ENCODE data around the gene CKAP4. TPM values are rescaled to one million over a fixed set of nuclear protein-coding genes. Genes with fewer than 3 reads are reported as not detected.

CKAP4 gene
- total RNA-seq, 2 experiments from 2014 or later, result 14.7 to 15.7 TPM

GRCh38 chr12:106267535-106267934 lies 19.7 kb upstream of the CKAP4 start:
- Histone ChIP-seq H3K9me3 (ENCODE audit: control insufficient read depth in 1 of 2, insufficient read depth in 1 of 2, low read length in 2 of 2) (no peaks in the 10 kb centered on the region), H3K27ac (ENCODE audit: low read depth in 1 of 2, low read length in 2 of 2) (no peak overlapping the region), H3K36me3 (ENCODE audit: insufficient read depth, low read length) (no peaks in the 10 kb centered on the region), H3K4me3 (ENCODE audit: low read length) (no peak overlapping the region), H3K4me1 (ENCODE audit: insufficient read depth, low read length) (peaks cover 11% of the 10 kb centered on the region), H3K27me3 (ENCODE audit: control insufficient read depth in 1 of 2, insufficient read depth in 2 of 2, low read length in 2 of 2) (no peaks in the 10 kb centered on the region)
- H3K4me3 Mint-ChIP-seq, result no peak overlapping the region
- intact Hi-C loops (cut with DNase I, micrococcal nuclease), result no loop called here
- no peaks in the 10 kb centered on the region for H3K36me3 Mint-ChIP-seq (ENCODE audit: low read depth)
- ChIA-PET CTCF (interaction anchor here (0.7 kb wide), 1 partner anchor 12 kb away, joined by 3 read pairs; no protein-coding TSS in a partner anchor), POLR2A (interaction anchor here (1.0 to 1.9 kb wide), 2 partner anchors 34 kb away, joined by 4 to 6 read pairs; no protein-coding TSS in a partner anchor)
- ATAC-seq (ENCODE audit: poor library complexity) (peak; percentile 41), DNase-seq (peak in 2 of 14 experiments; percentile 14 to 47)
- no peak overlapping the region for H3K27ac Mint-ChIP-seq
- no peaks in the 10 kb centered on the region for H3K27me3 Mint-ChIP-seq
- TF ChIP-seq, protein P1, sequence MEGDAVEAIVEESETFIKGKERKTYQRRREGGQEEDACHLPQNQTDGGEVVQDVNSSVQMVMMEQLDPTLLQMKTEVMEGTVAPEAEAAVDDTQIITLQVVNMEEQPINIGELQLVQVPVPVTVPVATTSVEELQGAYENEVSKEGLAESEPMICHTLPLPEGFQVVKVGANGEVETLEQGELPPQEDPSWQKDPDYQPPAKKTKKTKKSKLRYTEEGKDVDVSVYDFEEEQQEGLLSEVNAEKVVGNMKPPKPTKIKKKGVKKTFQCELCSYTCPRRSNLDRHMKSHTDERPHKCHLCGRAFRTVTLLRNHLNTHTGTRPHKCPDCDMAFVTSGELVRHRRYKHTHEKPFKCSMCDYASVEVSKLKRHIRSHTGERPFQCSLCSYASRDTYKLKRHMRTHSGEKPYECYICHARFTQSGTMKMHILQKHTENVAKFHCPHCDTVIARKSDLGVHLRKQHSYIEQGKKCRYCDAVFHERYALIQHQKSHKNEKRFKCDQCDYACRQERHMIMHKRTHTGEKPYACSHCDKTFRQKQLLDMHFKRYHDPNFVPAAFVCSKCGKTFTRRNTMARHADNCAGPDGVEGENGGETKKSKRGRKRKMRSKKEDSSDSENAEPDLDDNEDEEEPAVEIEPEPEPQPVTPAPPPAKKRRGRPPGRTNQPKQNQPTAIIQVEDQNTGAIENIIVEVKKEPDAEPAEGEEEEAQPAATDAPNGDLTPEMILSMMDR (IDR thresholded peaks at IDR 0.05), result no peak
- H3K9me3 Mint-ChIP-seq, result no peaks in the 10 kb centered on the region
- H3K4me1 Mint-ChIP-seq (ENCODE audit: low read depth), result peaks cover 8% of the 10 kb centered on the region

DNA sequence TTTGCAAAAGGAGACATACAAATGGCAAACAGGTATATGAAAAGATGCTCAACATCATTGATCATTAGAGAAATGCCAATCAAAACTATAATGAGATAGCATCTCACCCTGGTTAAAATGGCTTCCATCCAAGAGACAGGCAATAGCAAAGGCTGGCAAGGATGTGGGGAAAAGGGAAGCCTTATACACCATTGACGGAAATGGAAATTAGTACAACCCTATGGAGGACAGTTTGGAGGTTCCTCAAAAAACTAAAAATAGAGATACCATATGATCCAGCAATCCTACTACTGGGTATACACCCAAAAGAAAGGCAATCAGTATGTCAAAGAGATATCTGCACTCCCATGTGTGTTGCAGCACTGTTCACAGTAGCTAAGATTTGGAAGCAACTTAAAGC lies 17.3 kb upstream of the CKAP4 start:
- no peak for DNase-seq
- no peak for ATAC-seq (ENCODE audit: poor library complexity)
- H3K36me3 Mint-ChIP-seq (ENCODE audit: low read depth), result no peaks in the 10 kb centered on the region
- no peaks in the 10 kb centered on the region for H3K27me3 Mint-ChIP-seq
- Histone ChIP-seq H3K4me1 (ENCODE audit: insufficient read depth, low read length) (peaks cover 11% of the 10 kb centered on the region), H3K9me3 (ENCODE audit: control insufficient read depth in 1 of 2, insufficient read depth in 1 of 2, low read length in 2 of 2) (no peaks in the 10 kb centered on the region), H3K27me3 (ENCODE audit: control insufficient read depth in 1 of 2, insufficient read depth in 2 of 2, low read length in 2 of 2) (no peaks in the 10 kb centered on the region), H3K4me3 (ENCODE audit: low read length) (no peak overlapping the region), H3K36me3 (ENCODE audit: insufficient read depth, low read length) (no peaks in the 10 kb centered on the region), H3K27ac (ENCODE audit: low read depth in 1 of 2, low read length in 2 of 2) (no peak overlapping the region)
- POLR2A ChIA-PET, result interaction anchor here (0.7 to 1.3 kb wide), 2 partner anchors 37 to 49 kb away, joined by 3 to 6 read pairs; no protein-coding TSS in a partner anchor
- TF ChIP-seq, protein P1 (IDR thresholded peaks at IDR 0.05), result no peak
- H3K4me1 Mint-ChIP-seq (ENCODE audit: low read depth), result peaks cover 8% of the 10 kb centered on the region
- CTCF ChIA-PET, result no interaction called here
- intact Hi-C loops (cut with DNase I, micrococcal nuclease), result no loop called here
- no peaks in the 10 kb centered on the region for H3K9me3 Mint-ChIP-seq
- no peak overlapping the region for H3K4me3 Mint-ChIP-seq
- no peak overlapping the region for H3K27ac Mint-ChIP-seq

DNA sequence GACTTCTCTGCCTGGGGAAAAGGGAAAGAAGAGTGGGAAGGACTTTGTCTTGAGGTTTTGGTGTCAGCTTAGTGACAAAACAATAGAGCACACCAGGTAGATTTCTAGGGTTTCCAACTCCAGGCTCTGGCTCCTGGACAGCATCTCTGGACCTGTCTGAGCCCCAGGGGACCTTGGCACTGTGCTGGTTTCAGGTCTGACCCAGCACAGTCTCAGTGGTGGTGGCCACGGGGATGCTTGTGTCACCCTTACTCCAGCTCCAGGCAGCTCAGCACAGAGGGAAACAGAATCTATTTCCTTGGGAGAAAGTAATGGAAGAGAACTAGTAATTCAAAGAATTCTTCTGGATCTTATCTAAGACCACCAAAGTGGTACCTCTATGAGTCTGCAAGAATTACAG lies 11.1 kb upstream of the CKAP4 start:
- TF ChIP-seq, protein P1 (IDR thresholded peaks at IDR 0.05), result no peak
- H3K27me3 Mint-ChIP-seq, result no peaks in the 10 kb centered on the region
- ATAC-seq (ENCODE audit: poor library complexity) (no peak), DNase-seq (no peak)
- H3K27me3 ChIP-seq (ENCODE audit: control insufficient read depth in 1 of 2, insufficient read depth in 2 of 2, low read length in 2 of 2), result no peaks in the 10 kb centered on the region
- H3K36me3 ChIP-seq (ENCODE audit: insufficient read depth, low read length), result no peaks in the 10 kb centered on the region
- H3K4me1 ChIP-seq (ENCODE audit: insufficient read depth, low read length), result no peaks in the 10 kb centered on the region
- H3K27ac Mint-ChIP-seq, result no peak overlapping the region
- H3K36me3 Mint-ChIP-seq (ENCODE audit: low read depth), result no peaks in the 10 kb centered on the region
- no peak overlapping the region for H3K4me3 ChIP-seq (ENCODE audit: low read length)
- ChIA-PET POLR2A (interaction anchor here (1.3 to 1.5 kb wide), 3 partner anchors 10 to 44 kb away, joined by 3 to 9 read pairs (median 3); partner anchors contain the start of gene CKAP4), CTCF (interaction anchor here (1.3 kb wide), 1 partner anchor 32 kb away, joined by 3 read pairs; no protein-coding TSS in a partner anchor)
- no peak overlapping the region for H3K4me3 Mint-ChIP-seq
- no peaks in the 10 kb centered on the region for H3K9me3 Mint-ChIP-seq
- no peaks in the 10 kb centered on the region for H3K4me1 Mint-ChIP-seq (ENCODE audit: low read depth)
- H3K27ac ChIP-seq (ENCODE audit: low read depth in 1 of 2, low read length in 2 of 2), result no peak overlapping the region
- intact Hi-C loops (cut with DNase I, micrococcal nuclease), result no loop called here
- H3K9me3 ChIP-seq (ENCODE audit: control insufficient read depth in 1 of 2, insufficient read depth in 1 of 2, low read length in 2 of 2), result no peaks in the 10 kb centered on the region

Data from CD4-positive, alpha-beta T cell (primary cell).